ENCODE measurements around the gene APLP2. TPM values are rescaled to one million over a fixed set of nuclear protein-coding genes. Genes with fewer than 3 reads are reported as not detected.

The APLP2 gene
- total and polyA plus RNA-seq, 2 experiments from 2014 or later, result 322 to 362 TPM

DNA sequence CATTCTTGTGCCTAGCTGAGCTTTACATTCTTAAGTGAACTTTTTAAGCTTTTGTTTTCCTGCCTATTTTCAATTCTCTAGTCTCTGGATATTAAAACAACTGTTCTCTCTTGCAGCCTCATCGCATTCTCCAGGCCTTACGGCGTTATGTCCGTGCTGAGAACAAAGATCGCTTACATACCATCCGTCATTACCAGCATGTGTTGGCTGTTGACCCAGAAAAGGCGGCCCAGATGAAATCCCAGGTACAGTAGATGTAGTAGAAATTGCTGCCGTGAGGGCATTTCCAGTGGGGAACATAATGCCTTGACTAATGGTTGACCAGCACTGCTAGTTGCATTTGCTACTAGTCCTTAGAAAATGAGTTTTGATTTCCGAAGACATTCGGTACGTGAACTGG, 60.2 kb downstream of the APLP2 start:
- H3K36me3 ChIP-seq (ENCODE audit: insufficient read depth), result peaks cover 73% of the 10 kb centered on the region
- Mint-ChIP-seq H3K27ac (no peak overlapping the region), H3K4me1 (no peaks in the 10 kb centered on the region), H3K36me3 (ENCODE audit: low read depth) (peaks cover 78% of the 10 kb centered on the region), H3K9me3 (peaks cover 21% of the 10 kb centered on the region), H3K4me3 (no peak overlapping the region), H3K27me3 (ENCODE audit: insufficient read depth, low read depth, poor library complexity) (peaks cover 13% of the 10 kb centered on the region)
- DNase-seq (ENCODE audit: low spot score) (no peak), ATAC-seq (no peak)
- TF ChIP-seq, protein P1, sequence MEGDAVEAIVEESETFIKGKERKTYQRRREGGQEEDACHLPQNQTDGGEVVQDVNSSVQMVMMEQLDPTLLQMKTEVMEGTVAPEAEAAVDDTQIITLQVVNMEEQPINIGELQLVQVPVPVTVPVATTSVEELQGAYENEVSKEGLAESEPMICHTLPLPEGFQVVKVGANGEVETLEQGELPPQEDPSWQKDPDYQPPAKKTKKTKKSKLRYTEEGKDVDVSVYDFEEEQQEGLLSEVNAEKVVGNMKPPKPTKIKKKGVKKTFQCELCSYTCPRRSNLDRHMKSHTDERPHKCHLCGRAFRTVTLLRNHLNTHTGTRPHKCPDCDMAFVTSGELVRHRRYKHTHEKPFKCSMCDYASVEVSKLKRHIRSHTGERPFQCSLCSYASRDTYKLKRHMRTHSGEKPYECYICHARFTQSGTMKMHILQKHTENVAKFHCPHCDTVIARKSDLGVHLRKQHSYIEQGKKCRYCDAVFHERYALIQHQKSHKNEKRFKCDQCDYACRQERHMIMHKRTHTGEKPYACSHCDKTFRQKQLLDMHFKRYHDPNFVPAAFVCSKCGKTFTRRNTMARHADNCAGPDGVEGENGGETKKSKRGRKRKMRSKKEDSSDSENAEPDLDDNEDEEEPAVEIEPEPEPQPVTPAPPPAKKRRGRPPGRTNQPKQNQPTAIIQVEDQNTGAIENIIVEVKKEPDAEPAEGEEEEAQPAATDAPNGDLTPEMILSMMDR (conservative IDR thresholded peaks at IDR 0.05; ENCODE audit: low read depth in 2 of 2), result no peak
- TF ChIP-seq, protein P2, sequence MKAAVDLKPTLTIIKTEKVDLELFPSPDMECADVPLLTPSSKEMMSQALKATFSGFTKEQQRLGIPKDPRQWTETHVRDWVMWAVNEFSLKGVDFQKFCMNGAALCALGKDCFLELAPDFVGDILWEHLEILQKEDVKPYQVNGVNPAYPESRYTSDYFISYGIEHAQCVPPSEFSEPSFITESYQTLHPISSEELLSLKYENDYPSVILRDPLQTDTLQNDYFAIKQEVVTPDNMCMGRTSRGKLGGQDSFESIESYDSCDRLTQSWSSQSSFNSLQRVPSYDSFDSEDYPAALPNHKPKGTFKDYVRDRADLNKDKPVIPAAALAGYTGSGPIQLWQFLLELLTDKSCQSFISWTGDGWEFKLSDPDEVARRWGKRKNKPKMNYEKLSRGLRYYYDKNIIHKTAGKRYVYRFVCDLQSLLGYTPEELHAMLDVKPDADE (IDR thresholded peaks at IDR 0.05), result no peak
- H3K4me2 ChIP-seq, result no peak overlapping the region
- 0 out of 2 replicates have a peak, but pooled peaks cover 4% of the 10 kb centered on the region for H3F3A ChIP-seq (replicated peaks; ENCODE audit: low read depth)
- no peak overlapping the region for H3K27ac ChIP-seq (ENCODE audit: low read depth)
- no peaks in the 10 kb centered on the region; the same call in 1 of the 2 replicates for H4K20me1 ChIP-seq (replicated peaks; ENCODE audit: insufficient read depth)
- 0 out of 2 replicates have a peak, but pooled peaks cover 9% of the 10 kb centered on the region for H3K79me2 ChIP-seq (replicated peaks; ENCODE audit: insufficient read depth)
- no peak overlapping the region for H3K4me3 ChIP-seq
- no peaks in the 10 kb centered on the region for H3K27me3 ChIP-seq (ENCODE audit: insufficient read depth)
- no peaks in the 10 kb centered on the region for H3K4me1 ChIP-seq (ENCODE audit: insufficient read depth)
- H3K9me2 ChIP-seq (ENCODE audit: insufficient read depth), result no peaks in the 10 kb centered on the region
- H2AFZ ChIP-seq, result no peak overlapping the region

DNA sequence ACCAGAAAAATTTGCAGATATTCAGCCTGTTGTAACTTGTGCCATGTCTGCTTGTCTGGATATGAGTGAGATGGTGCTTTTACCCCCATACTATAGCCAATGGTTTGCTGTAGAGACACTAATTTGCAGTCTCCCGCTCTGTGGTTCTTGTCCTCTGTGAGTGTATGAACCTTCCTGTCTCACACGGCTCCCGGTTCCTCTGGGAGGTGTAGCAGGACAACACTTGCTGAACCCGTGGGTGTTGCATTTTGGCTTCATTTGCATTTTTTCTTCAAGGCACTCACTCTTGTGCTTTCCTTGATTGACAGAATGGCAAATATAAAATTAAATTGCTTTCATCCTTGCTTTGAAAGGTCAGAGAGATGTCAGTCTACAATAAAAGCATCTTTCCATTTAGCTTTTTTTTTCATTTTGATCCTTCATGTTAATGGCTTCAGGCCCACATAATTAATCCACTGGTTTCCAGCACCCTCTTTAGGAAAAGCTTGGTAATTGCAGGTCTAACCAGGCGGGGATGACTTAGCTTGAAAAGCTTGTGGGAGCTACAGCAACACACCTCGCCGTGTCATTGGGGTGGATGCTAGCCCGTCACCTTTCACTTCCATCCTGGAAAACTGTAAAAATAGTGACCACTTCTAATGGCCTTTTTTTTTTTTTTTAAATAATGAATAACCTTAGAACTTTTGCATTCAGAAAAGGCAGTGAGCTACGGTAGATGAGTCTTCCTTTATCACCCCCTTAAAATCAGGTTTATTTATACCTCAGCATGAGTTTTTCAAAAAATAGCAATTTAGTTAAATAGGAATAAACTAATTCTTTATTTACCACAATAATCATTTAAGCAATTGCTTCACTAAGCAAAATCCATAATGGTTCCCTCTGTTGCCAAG, 62.5 kb downstream of the APLP2 start:
- Histone ChIP-seq H3K27me3 (ENCODE audit: insufficient read depth) (no peaks in the 10 kb centered on the region), H4K20me1 (replicated peaks; ENCODE audit: insufficient read depth) (no peaks in the 10 kb centered on the region; the same call in 1 of the 2 replicates), H3K4me1 (ENCODE audit: insufficient read depth) (no peaks in the 10 kb centered on the region), H3K4me3 (no peak overlapping the region), H3K36me3 (ENCODE audit: insufficient read depth) (peaks cover 60% of the 10 kb centered on the region), H2AFZ (no peak overlapping the region), H3K79me2 (replicated peaks; ENCODE audit: insufficient read depth) (0 out of 2 replicates have a peak, but pooled peaks cover 9% of the 10 kb centered on the region), H3K4me2 (no peak overlapping the region), H3F3A (replicated peaks; ENCODE audit: low read depth) (no peaks in the 10 kb centered on the region), H3K27ac (ENCODE audit: low read depth) (peak overlapping the region; percentile 23; the same call in 1 of the 2 replicates), H3K9me2 (ENCODE audit: insufficient read depth) (no peaks in the 10 kb centered on the region)
- Mint-ChIP-seq H3K27me3 (ENCODE audit: insufficient read depth, low read depth, poor library complexity) (peaks cover 13% of the 10 kb centered on the region), H3K27ac (peak overlapping the region; percentile 29), H3K4me1 (no peaks in the 10 kb centered on the region), H3K4me3 (no peak overlapping the region), H3K36me3 (ENCODE audit: low read depth) (peaks cover 92% of the 10 kb centered on the region), H3K9me3 (peaks cover 21% of the 10 kb centered on the region)
- DNase-seq (ENCODE audit: low spot score) (peak; percentile 87), ATAC-seq (peak; percentile 86)
- TF ChIP-seq, protein P3, sequence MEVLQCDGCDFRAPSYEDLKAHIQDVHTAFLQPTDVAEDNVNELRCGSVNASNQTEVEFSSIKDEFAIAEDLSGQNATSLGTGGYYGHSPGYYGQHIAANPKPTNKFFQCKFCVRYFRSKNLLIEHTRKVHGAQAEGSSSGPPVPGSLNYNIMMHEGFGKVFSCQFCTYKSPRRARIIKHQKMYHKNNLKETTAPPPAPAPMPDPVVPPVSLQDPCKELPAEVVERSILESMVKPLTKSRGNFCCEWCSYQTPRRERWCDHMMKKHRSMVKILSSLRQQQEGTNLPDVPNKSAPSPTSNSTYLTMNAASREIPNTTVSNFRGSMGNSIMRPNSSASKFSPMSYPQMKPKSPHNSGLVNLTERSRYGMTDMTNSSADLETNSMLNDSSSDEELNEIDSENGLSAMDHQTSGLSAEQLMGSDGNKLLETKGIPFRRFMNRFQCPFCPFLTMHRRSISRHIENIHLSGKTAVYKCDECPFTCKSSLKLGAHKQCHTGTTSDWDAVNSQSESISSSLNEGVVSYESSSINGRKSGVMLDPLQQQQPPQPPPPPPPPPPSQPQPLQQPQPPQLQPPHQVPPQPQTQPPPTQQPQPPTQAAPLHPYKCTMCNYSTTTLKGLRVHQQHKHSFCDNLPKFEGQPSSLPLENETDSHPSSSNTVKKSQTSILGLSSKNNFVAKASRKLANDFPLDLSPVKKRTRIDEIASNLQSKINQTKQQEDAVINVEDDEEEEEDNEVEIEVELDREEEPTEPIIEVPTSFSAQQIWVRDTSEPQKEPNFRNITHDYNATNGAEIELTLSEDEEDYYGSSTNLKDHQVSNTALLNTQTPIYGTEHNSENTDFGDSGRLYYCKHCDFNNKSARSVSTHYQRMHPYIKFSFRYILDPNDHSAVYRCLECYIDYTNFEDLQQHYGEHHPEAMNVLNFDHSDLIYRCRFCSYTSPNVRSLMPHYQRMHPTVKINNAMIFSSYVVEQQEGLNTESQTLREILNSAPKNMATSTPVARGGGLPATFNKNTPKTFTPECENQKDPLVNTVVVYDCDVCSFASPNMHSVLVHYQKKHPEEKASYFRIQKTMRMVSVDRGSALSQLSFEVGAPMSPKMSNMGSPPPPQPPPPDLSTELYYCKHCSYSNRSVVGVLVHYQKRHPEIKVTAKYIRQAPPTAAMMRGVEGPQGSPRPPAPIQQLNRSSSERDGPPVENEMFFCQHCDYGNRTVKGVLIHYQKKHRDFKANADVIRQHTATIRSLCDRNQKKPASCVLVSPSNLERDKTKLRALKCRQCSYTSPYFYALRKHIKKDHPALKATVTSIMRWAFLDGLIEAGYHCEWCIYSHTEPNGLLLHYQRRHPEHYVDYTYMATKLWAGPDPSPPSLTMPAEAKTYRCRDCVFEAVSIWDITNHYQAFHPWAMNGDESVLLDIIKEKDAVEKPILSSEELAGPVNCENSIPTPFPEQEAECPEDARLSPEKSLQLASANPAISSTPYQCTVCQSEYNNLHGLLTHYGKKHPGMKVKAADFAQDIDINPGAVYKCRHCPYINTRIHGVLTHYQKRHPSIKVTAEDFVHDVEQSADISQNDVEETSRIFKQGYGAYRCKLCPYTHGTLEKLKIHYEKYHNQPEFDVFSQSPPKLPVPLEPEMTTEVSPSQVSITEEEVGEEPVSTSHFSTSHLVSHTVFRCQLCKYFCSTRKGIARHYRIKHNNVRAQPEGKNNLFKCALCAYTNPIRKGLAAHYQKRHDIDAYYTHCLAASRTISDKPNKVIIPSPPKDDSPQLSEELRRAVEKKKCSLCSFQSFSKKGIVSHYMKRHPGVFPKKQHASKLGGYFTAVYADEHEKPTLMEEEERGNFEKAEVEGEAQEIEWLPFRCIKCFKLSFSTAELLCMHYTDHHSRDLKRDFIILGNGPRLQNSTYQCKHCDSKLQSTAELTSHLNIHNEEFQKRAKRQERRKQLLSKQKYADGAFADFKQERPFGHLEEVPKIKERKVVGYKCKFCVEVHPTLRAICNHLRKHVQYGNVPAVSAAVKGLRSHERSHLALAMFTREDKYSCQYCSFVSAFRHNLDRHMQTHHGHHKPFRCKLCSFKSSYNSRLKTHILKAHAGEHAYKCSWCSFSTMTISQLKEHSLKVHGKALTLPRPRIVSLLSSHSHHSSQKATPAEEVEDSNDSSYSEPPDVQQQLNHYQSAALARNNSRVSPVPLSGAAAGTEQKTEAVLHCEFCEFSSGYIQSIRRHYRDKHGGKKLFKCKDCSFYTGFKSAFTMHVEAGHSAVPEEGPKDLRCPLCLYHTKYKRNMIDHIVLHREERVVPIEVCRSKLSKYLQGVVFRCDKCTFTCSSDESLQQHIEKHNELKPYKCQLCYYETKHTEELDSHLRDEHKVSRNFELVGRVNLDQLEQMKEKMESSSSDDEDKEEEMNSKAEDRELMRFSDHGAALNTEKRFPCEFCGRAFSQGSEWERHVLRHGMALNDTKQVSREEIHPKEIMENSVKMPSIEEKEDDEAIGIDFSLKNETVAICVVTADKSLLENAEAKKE (CRISPR knock-in tag; IDR thresholded peaks at IDR 0.05), result no peak
- 0 out of 2 replicates have a peak, but pooled peaks have one; percentile 12 for TF ChIP-seq CREB1 (CRISPR knock-in tag; IDR thresholded peaks at IDR 0.05; ENCODE audit: low read depth)
- TF ChIP-seq, protein P1 (conservative IDR thresholded peaks at IDR 0.05; ENCODE audit: low read depth in 2 of 2), result peak; percentile 77 to 87

Data from GM23338 (cell line).